WTC11 (cell line): Measurements from ENCODE around the gene TDRD6.

ENCODE experiments used
- GTF2I ChIP-seq: fragments of 250-450 bp; sonication (Bioruptor Pico); conservative IDR thresholded peaks from 2 replicates; pipeline ENCODE4 v1.4.0; 2021; ENCODE audit warnings: mild to moderate bottlenecking
- NR3C1 ChIP-seq: sonication (generic); formaldehyde crosslinking; conservative IDR thresholded peaks from 2 replicates; pipeline ENCODE4 v1.8.1; 2023; ENCODE audit warnings: low read depth, mild to moderate bottlenecking, missing genetic modification reagents
- PRRX2 ChIP-seq: fragments of 250-450 bp; sonication (Bioruptor Pico); IDR thresholded peaks from 2 replicates; pipeline ENCODE4 v1.8.0; 2021; ENCODE audit warnings: mild to moderate bottlenecking
- TF ChIP-seq, protein P1 (sequence below): sonication (generic); formaldehyde crosslinking; IDR thresholded peaks from 2 replicates; pipeline ENCODE4 v1.8.1; 2023; ENCODE audit warnings: mild to moderate bottlenecking, moderate library complexity, missing genetic modification reagents
- TF ChIP-seq, protein P2 (sequence below): fragments of 200-600 bp; IDR thresholded peaks from 2 replicates; pipeline ENCODE4 v1.8.0; 2022; ENCODE audit warnings: antibody characterized with exemption
- TF ChIP-seq, protein P3 (sequence below): fragments of 250-450 bp; sonication (Bioruptor Pico); IDR thresholded peaks from 2 replicates; pipeline ENCODE4 v2.1.2; 2022; ENCODE audit warnings: mild to moderate bottlenecking, moderate library complexity
- TF ChIP-seq, protein P4 (sequence below): fragments of 250-450 bp; sonication (Bioruptor Pico); conservative IDR thresholded peaks from 2 replicates; pipeline ENCODE4 v1.9.0; 2021; ENCODE audit warnings: mild to moderate bottlenecking
- TF ChIP-seq, protein P5 (sequence below): sonication (generic); formaldehyde crosslinking; conservative IDR thresholded peaks from 2 replicates; pipeline ENCODE4 v1.8.1; 2022; ENCODE audit warnings: mild to moderate bottlenecking, missing genetic modification reagents
- TF ChIP-seq, protein P6 (sequence below): sonication (generic); formaldehyde crosslinking; IDR thresholded peaks from 2 replicates; pipeline ENCODE4 v1.8.0; 2022; ENCODE audit warnings: mild to moderate bottlenecking, missing genetic modification reagents

DNA sequence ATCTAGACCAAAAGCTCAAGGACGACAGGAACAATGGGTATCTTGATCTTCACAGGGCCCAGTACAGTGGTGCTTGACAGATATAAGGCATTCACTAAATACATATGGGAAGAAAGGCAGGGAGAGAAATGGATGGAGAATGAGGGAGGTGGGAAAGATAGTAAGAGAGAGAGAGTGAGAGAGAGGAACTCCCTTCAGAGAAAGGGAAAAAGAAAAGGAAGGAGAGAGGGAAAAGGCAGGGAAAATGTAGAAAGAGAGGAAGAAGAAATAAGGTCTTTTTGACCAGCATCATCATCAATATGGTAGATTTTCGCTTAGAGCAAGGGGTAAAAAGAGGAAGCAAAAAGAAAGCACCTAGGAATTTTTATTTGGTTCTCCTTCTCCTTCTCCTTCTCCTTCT lies 58.3 kb downstream of the TDRD6 start:
- TF ChIP-seq, protein P1, sequence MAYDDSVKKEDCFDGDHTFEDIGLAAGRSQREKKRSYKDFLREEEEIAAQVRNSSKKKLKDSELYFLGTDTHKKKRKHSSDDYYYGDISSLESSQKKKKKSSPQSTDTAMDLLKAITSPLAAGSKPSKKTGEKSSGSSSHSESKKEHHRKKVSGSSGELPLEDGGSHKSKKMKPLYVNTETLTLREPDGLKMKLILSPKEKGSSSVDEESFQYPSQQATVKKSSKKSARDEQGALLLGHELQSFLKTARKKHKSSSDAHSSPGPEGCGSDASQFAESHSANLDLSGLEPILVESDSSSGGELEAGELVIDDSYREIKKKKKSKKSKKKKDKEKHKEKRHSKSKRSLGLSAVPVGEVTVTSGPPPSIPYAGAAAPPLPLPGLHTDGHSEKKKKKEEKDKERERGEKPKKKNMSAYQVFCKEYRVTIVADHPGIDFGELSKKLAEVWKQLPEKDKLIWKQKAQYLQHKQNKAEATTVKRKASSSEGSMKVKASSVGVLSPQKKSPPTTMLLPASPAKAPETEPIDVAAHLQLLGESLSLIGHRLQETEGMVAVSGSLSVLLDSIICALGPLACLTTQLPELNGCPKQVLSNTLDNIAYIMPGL (CRISPR knock-in tag) = no peak
- TF ChIP-seq, protein P2, sequence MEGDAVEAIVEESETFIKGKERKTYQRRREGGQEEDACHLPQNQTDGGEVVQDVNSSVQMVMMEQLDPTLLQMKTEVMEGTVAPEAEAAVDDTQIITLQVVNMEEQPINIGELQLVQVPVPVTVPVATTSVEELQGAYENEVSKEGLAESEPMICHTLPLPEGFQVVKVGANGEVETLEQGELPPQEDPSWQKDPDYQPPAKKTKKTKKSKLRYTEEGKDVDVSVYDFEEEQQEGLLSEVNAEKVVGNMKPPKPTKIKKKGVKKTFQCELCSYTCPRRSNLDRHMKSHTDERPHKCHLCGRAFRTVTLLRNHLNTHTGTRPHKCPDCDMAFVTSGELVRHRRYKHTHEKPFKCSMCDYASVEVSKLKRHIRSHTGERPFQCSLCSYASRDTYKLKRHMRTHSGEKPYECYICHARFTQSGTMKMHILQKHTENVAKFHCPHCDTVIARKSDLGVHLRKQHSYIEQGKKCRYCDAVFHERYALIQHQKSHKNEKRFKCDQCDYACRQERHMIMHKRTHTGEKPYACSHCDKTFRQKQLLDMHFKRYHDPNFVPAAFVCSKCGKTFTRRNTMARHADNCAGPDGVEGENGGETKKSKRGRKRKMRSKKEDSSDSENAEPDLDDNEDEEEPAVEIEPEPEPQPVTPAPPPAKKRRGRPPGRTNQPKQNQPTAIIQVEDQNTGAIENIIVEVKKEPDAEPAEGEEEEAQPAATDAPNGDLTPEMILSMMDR = no peak
- TF ChIP-seq, protein P3, sequence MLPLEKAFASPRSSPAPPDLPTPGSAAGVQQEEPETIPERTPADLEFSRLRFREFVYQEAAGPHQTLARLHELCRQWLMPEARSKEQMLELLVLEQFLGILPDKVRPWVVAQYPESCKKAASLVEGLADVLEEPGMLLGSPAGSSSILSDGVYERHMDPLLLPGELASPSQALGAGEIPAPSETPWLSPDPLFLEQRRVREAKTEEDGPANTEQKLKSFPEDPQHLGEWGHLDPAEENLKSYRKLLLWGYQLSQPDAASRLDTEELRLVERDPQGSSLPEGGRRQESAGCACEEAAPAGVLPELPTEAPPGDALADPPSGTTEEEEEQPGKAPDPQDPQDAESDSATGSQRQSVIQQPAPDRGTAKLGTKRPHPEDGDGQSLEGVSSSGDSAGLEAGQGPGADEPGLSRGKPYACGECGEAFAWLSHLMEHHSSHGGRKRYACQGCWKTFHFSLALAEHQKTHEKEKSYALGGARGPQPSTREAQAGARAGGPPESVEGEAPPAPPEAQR (CRISPR knock-in tag) = no peak
- TF ChIP-seq, protein P4, sequence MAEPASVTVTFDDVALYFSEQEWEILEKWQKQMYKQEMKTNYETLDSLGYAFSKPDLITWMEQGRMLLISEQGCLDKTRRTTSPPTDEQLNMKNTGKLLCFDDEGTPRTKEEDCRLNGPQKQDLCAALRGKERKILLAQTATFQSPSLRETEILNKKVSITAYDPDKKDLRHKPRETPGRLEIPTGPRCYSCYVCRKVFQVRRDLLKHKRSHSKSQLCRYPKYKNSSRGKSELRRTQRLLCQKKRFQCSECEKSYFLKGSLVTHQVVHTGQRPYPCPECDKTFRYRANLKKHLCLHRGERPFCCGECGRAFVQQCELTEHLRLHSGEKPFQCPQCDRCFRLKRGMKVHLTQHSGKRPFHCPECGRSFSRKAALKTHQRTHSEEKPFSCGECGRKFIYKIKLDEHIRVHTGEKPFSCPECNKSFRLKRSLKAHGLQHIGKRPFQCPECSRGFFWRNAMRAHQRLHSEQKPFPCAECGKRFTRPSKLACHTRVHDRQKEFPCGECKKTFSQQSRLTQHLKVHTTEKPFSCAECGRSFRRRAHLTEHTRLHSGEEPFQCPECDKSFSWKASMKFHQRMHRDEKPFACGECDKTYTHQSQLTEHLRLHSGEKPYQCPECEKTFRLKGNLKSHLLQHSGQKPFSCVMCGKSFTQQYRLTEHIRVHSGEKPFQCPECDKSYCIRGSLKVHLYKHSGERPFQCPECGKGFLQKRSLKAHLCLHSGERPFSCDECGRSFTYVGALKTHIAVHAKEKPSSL (CRISPR knock-in tag) = no peak
- TF ChIP-seq GTF2I (CRISPR knock-in tag) = no peak
- TF ChIP-seq, protein P5, sequence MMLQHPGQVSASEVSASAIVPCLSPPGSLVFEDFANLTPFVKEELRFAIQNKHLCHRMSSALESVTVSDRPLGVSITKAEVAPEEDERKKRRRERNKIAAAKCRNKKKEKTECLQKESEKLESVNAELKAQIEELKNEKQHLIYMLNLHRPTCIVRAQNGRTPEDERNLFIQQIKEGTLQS (CRISPR knock-in tag) = no peak
- TF ChIP-seq, protein P6, sequence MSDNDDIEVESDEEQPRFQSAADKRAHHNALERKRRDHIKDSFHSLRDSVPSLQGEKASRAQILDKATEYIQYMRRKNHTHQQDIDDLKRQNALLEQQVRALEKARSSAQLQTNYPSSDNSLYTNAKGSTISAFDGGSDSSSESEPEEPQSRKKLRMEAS (CRISPR knock-in tag) = no peak
- no peak for TF ChIP-seq NR3C1
- TF ChIP-seq PRRX2 (CRISPR knock-in tag) = no peak
